Upper lobe of left lung (tissue), 6 donors: Measurements from ENCODE around the gene CDY2B. TPM values are rescaled to one million over a fixed set of nuclear protein-coding genes. Genes with fewer than 3 reads are reported as not detected.
"Not testable (repeated sequence)": the region's sequence is repeated elsewhere in the genome, so short reads cannot be mapped to it uniquely, and the experiment has no call there.

ENCODE experiments used
- ATAC-seq, 2 donors: fragments of 200-7000 bp; cut with Tn5 transposase; one replicate each; pipeline ENCODE4 v1.9.1; 2022; ENCODE audit warnings: mild to moderate bottlenecking in 2 of 2, moderate library complexity in 2 of 2; ENCODE audit not compliant: low FRiP score in 2 of 2
- DNase-seq, 2 donors: peaks; one replicate each; pipeline ENCODE4 v3.0.0-alpha.2; 2019 to 2020
- H3K27ac ChIP-seq, 4 donors: fragments of 200-600 bp; sonication (generic); one replicate each; pipeline ENCODE4 v1.5.1; 2016 to 2019
- H3K27me3 ChIP-seq, 4 donors: fragments of 200-600 bp; sonication (generic); one replicate each; pipeline ENCODE4 v1.5.1; 2017 to 2019
- H3K36me3 ChIP-seq, 4 donors: fragments of 200-600 bp; sonication (generic); one replicate each; pipeline ENCODE4 v1.5.1; 2016 to 2019
- H3K4me1 ChIP-seq, 4 donors: fragments of 200-600 bp; sonication (generic); one replicate each; pipeline ENCODE4 v1.5.1; 2018 to 2019
- H3K4me3 ChIP-seq, 4 donors: fragments of 200-600 bp; sonication (generic); one replicate each; pipeline ENCODE4 v1.5.1; 2017 to 2019; ENCODE audit warnings: mild to moderate bottlenecking in 2 of 4, moderate library complexity in 1 of 4
- H3K9me3 ChIP-seq, 4 donors: fragments of 200-600 bp; sonication (generic); one replicate each; pipeline ENCODE4 v1.5.1; 2018 to 2019
- WGBS, 2 donors: methylation state at CpG; one replicate each; pipeline ENCODE4 v1.1.5; 2017 to 2018; 5-methylcytosine and 5-hydroxymethylcytosine counted together
- total RNA-seq, 6 donors: library from RNA; depleted of rRNA in 4 of 6; stranded (reverse); fragments of >200 nt in 4 of 6; gene quantifications; one replicate each; pipeline versions ENCODE4 v1.1.0 to v1.2.1, GENCODE V29; 2016 to 2021
- donor health status: DM: no; HTN: no; CAD: no; lungs with moderate emphysema.
- donor health status: DM: no; HTN: yes; CAD: no; lungs with severe emphysema.

CDY2B gene
- total RNA-seq, 6 donors from 2014 or later, result not detected

- not testable (repeated sequence) for H3K4me3 ChIP-seq, H3K27me3 ChIP-seq, H3K27ac ChIP-seq, ATAC-seq, H3K9me3 ChIP-seq, H3K4me1 ChIP-seq, DNase-seq, H3K36me3 ChIP-seq
- no CpG with 5 or more reads among the region's 12 CpGs for WGBS, 2 donors
These were observed 47.9 kb downstream of the CDY2B start for GRCh38 chrY:17832149-17832548.

Other genes with a start within 250 kb of the CDY2B start
- not detected for gene CDY2A, start 145.6 kb upstream of the CDY2B start, total RNA-seq